Stomach smooth muscle (tissue), 2 donors: ENCODE data around the gene TP63.
"Not testable (repeated sequence)": the region's sequence is repeated elsewhere in the genome, so short reads cannot be mapped to it uniquely, and the experiment has no call there.

Experiments used
- H3K27ac ChIP-seq: one replicate; pipeline ENCODE4 v1.7.0; 2013; ENCODE audit warnings: mild to moderate bottlenecking, low read length, inconsistent platforms
- H3K27me3 ChIP-seq, 2 donors: one replicate each; pipeline ENCODE4 v1.7.0; 2013; ENCODE audit warnings: low read length in 2 of 2; ENCODE audit not compliant: insufficient read depth in 2 of 2, control insufficient read depth in 1 of 2
- H3K36me3 ChIP-seq, 2 donors: one replicate each; pipeline ENCODE4 v1.7.0; 2013; ENCODE audit warnings: low read length in 2 of 2; ENCODE audit not compliant: control insufficient read depth in 2 of 2, insufficient read depth in 2 of 2
- H3K4me1 ChIP-seq: one replicate; pipeline ENCODE4 v1.7.0; 2013; ENCODE audit warnings: low read length; ENCODE audit not compliant: control insufficient read depth, insufficient read depth
- H3K4me3 ChIP-seq, 2 donors: one replicate each; pipeline ENCODE4 v1.7.0; 2013; ENCODE audit warnings: low read length in 2 of 2
- H3K9ac ChIP-seq, 2 donors: one replicate each; pipeline ENCODE4 v1.7.0; 2013; ENCODE audit warnings: low read length in 2 of 2, mild to moderate bottlenecking in 1 of 2
- H3K9me3 ChIP-seq, 2 donors: one replicate each; pipeline ENCODE4 v1.7.0; 2013; ENCODE audit warnings: low read length in 2 of 2; ENCODE audit not compliant: control insufficient read depth in 2 of 2
- donor health status: healthy.
- donor health status: Pancreatic carcinoma.

The TP63 gene

GRCh38 chr3:189597918-189598317 lies 33.3 kb upstream of the TP63 start:
- H3K9ac ChIP-seq, result no peak overlapping the region
- no peak overlapping the region for H3K4me3 ChIP-seq
- no peaks in the 10 kb centered on the region for H3K9me3 ChIP-seq
- H3K36me3 ChIP-seq, result no peaks in the 10 kb centered on the region
- H3K4me1 ChIP-seq, result no peaks in the 10 kb centered on the region
- no peak overlapping the region for H3K27ac ChIP-seq
- H3K27me3 ChIP-seq, result no peaks in the 10 kb centered on the region

DNA sequence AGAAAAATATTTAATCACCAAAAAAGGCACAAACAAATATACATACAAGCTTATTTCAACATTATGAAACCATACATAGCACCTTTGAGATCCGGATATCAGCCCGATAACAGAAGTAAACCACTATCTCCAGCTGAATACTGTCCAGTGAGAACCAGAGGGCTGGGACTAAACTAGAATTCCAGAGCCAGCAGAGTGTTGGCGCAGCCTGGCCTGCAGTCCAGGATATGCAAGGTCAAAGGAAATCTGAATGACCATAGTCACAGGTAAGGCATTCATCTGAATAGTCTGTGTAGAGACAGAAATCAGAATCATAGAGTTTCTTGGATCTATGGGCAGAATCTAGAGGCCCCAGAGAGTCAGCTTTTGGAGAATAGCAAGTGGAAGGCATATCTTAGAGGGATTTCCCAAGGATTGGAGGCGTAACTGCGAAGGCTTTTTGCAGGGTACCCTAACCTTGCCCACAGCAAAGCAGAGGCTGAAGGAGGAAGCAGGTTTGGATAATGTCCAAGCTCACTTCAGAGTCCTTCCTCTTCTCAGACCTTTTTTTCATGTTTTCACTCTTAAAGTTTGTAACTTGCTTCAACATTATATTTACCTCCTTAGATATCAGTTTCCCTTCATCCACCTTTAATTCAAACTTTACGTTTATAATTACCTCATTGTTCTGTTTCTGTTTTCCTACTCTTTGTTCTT lies 32.5 kb upstream of the TP63 start:
- H3K4me3 ChIP-seq, result no peak overlapping the region
- H3K9ac ChIP-seq, result no peak overlapping the region
- H3K9me3 ChIP-seq, result no peaks in the 10 kb centered on the region
- no peaks in the 10 kb centered on the region for H3K36me3 ChIP-seq
- H3K27ac ChIP-seq, result no peak overlapping the region
- H3K27me3 ChIP-seq, result no peaks in the 10 kb centered on the region
- no peaks in the 10 kb centered on the region for H3K4me1 ChIP-seq

DNA sequence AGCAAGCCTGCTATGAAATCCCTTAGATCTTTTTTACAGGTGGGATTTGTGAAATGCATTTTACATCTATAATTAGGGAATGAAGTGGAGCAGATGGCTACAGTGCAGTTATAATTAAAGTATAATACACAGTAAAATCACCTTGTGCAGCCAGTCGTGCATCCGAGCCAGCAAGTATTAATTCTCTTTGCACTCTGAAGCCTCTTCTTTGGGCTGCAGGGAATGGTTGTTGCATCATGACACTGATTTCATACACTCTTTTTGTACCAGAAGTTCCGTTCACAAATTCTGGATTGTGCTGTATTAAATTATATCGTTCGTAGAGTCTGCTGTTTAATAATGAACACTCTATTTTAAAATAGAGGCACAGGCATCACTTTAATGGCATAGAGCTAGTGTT lies 28.7 kb upstream of the TP63 start:
- Histone ChIP-seq H3K27ac (no peak overlapping the region), H3K9me3 (no peaks in the 10 kb centered on the region), H3K27me3 (no peaks in the 10 kb centered on the region), H3K9ac (no peak overlapping the region), H3K4me1 (no peaks in the 10 kb centered on the region), H3K4me3 (no peak overlapping the region), H3K36me3 (no peaks in the 10 kb centered on the region)

DNA sequence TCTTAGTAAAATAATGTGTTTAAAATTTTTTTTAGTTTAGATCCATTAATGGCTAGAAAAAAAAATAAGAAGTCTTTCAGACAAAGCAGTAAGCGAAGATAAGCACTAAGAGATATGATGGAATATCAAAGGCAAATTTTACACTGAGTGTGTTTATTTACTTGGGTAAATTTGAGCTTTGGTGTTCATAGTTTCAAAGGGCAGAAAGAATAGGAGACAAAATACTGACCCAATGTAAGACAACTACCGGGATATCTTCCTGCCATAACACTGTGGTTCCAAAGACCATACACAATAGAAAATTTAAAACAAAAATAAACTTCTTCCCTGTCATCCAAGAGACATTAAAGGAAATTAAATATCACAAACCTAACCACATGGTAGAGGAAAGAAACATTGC lies 25.5 kb upstream of the TP63 start:
- Histone ChIP-seq H3K36me3 (no peaks in the 10 kb centered on the region), H3K4me3 (no peak overlapping the region), H3K9ac (no peak overlapping the region), H3K4me1 (no peaks in the 10 kb centered on the region), H3K27ac (no peak overlapping the region), H3K27me3 (no peaks in the 10 kb centered on the region), H3K9me3 (no peaks in the 10 kb centered on the region)

DNA sequence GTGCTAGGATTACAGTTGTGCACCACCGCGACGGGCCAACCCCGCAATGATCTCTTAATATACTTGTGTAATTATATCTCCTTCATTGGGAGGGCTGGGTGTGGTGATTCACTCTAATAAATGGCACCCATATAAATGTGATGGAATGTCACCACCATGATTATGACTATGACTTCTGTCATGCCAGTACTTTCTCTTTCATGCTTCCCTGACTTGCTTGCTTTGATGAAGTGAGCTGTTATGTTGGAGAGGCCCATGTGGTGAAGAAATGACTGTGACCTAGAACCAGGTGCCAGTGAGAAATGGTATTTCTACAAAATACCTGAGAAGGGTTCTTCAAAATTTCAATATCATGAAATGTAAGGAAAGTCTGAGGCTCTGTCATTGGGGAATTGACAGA lies 24.4 kb upstream of the TP63 start:
- Histone ChIP-seq H3K9ac (no peak overlapping the region), H3K4me1 (no peaks in the 10 kb centered on the region)

DNA sequence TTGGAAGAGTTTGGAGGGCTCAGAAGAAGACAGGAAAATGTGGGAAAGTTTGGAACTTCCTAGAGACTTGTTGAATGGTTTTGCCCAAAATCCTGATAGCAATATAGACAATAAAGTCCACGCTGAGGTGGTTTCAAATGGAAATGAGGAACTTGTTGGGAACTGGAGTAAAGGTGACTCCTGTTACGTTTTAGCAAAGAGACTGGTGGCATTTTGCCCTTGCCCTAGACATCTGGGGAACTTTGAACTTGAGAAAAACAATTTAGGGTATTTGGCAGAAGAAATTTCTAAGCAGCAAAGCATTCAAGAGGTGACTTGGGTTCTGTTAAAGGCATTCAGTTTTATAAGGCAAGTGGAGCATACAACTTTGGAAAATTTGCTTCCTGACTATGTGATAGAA lies 18.5 kb upstream of the TP63 start:
- H3K4me3 ChIP-seq, H3K4me1 ChIP-seq, H3K9me3 ChIP-seq, H3K27ac ChIP-seq, H3K9ac ChIP-seq, H3K27me3 ChIP-seq, H3K36me3 ChIP-seq: not testable (repeated sequence)

More for the DNA sequence above, 24.4 kb upstream of the TP63 start:
- no peak overlapping the region for H3K4me3 ChIP-seq
- H3K9me3 ChIP-seq, result no peaks in the 10 kb centered on the region
- no peaks in the 10 kb centered on the region for H3K27me3 ChIP-seq
- H3K27ac ChIP-seq, result no peak overlapping the region
- no peaks in the 10 kb centered on the region for H3K36me3 ChIP-seq

- H3K27me3 ChIP-seq, result no peaks in the 10 kb centered on the region
- H3K27ac ChIP-seq, result no peak overlapping the region
- H3K4me1 ChIP-seq, result no peaks in the 10 kb centered on the region
- H3K9ac ChIP-seq, result no peak overlapping the region
- H3K4me3 ChIP-seq, result no peak overlapping the region
- no peaks in the 10 kb centered on the region for H3K9me3 ChIP-seq
- no peaks in the 10 kb centered on the region for H3K36me3 ChIP-seq
Measured at GRCh38 chr3:189613122-189613521, 18.1 kb upstream of the TP63 start.

DNA sequence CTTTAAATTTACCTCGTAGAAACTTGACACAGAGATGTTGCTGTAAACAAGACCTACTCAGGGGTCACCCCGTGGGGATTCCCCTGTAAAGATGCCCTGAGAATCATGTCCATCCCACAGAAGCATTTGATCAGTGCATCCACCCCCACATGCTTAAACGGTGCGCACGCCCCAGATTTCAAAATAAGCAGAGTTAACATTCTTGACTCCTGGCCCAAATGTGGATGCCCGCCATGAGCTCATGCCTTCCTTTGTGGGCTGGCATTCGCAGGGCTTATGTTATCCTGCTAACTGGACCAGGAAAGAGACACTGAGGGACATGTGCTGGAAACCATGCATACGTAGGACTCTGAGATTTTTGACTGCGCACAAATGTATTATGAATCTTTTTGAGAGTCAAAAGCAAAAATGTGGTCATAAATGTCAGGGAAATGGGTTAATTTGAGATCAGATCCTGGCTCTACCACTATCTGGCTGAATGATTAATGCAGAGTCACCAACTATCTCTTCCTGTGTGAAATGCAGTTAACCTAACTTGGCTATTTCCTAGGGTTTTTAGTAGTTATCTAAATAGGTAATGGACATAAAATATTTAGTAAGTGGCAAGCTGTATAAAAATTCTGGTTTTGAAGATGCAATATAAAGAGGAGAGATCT lies 9.1 kb upstream of the TP63 start:
- H3K4me3 ChIP-seq, result no peak overlapping the region
- no peaks in the 10 kb centered on the region for H3K36me3 ChIP-seq
- no peaks in the 10 kb centered on the region for H3K9me3 ChIP-seq
- no peak overlapping the region for H3K27ac ChIP-seq
- no peak overlapping the region for H3K9ac ChIP-seq
- H3K27me3 ChIP-seq, result no peaks in the 10 kb centered on the region
- H3K4me1 ChIP-seq, result no peaks in the 10 kb centered on the region

DNA sequence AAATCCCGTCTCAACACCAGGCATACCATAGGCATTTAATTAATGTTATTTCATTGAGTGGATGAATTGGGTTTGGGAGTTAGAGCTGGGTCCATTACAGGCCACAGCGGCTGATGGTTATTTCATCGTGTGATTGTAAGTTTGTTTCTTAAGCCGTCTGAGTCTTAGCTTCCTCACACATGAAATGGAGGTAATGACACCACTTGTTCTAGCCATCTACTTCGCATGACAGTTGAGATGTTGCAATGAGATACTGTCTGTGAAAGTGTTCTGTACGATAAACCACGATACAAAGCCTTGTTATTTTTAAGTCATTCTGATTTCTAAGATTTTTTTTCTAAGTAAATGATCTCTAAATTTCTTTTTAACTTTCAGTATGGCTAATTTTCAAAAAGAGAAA lies 8.6 kb upstream of the TP63 start:
- Histone ChIP-seq H3K4me3 (no peak overlapping the region), H3K27me3 (no peaks in the 10 kb centered on the region), H3K4me1 (no peaks in the 10 kb centered on the region), H3K9me3 (no peaks in the 10 kb centered on the region), H3K36me3 (no peaks in the 10 kb centered on the region), H3K9ac (no peak overlapping the region), H3K27ac (no peak overlapping the region)

DNA sequence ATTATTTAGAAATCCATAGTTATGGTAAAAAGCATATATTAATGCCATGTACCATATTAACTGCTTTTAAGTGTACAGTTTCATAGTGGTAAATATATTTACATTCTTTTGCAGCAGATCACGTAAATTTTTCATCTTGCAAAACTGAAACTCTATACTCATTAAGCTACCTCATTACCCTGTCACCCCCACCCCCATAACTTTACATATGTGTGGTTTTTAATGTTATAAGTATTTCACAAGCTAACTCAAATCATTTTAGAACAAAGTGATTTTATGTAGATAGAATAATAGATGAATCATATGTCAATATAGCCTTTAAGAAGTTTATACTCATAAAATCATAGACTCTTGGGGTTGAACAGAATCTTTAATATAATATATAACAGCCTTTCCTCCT lies 7.1 kb upstream of the TP63 start:
- Histone ChIP-seq H3K4me1 (no peaks in the 10 kb centered on the region), H3K27me3 (no peaks in the 10 kb centered on the region), H3K9ac (no peak overlapping the region), H3K27ac (no peak overlapping the region), H3K9me3 (no peaks in the 10 kb centered on the region), H3K36me3 (no peaks in the 10 kb centered on the region), H3K4me3 (no peak overlapping the region)

DNA sequence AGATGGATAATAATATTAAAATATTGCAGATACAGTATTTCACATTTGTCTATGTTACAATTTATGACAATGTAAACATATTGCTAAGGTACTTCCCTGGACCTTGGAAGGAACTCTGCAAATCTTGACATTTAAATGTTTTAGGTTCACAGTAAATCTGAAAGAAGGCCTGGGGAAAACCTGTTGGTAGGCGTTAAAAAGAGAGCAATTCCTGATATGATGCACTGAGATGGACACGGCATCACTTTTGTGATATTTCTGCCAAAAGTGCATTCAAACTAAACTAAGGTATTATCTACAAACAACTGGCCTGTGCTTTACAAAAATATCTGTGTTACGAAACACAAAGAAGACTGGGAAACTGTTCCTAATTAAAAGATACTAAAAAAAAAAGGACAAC lies 6.1 kb upstream of the TP63 start:
- no peak overlapping the region for H3K4me3 ChIP-seq
- no peak overlapping the region for H3K9ac ChIP-seq
- no peaks in the 10 kb centered on the region for H3K9me3 ChIP-seq
- no peaks in the 10 kb centered on the region for H3K27me3 ChIP-seq
- H3K36me3 ChIP-seq, result no peaks in the 10 kb centered on the region
- H3K4me1 ChIP-seq, result no peaks in the 10 kb centered on the region
- no peak overlapping the region for H3K27ac ChIP-seq
